Hepatocyte (in vitro differentiated cells): ENCODE data around the gene NUDT4. TPM values are rescaled to one million over a fixed set of nuclear protein-coding genes. Genes with fewer than 3 reads are reported as not detected.

ENCODE experiments used
- DNase-seq: peaks from one replicate; pipeline ENCODE4 v3.0.0-alpha.2; 2016; ENCODE audit warnings: low spot score
- H2AFZ ChIP-seq: fragments of 200-600 bp; sonication (generic); 2 replicates; pipeline ENCODE4 v1.6.0; 2016; ENCODE audit warnings: antibody characterized with exemption, mild to moderate bottlenecking
- H3K27ac ChIP-seq: fragments of 200-600 bp; sonication (generic); 2 replicates; pipeline ENCODE4 v1.5.1; 2016; ENCODE audit warnings: mild to moderate bottlenecking
- H3K27me3 ChIP-seq: fragments of 200-600 bp; sonication (generic); 2 replicates; pipeline ENCODE4 v1.6.1; 2016
- H3K36me3 ChIP-seq: fragments of 200-600 bp; sonication (generic); replicated peaks from 2 replicates; pipeline ENCODE4 v1.5.1; 2016; ENCODE audit warnings: low read depth; ENCODE audit not compliant: insufficient read depth
- H3K4me1 ChIP-seq: fragments of 200-600 bp; sonication (generic); 2 replicates; pipeline ENCODE4 v1.5.1; 2016; ENCODE audit warnings: mild to moderate bottlenecking, moderate library complexity; ENCODE audit not compliant: insufficient read depth
- H3K4me2 ChIP-seq: fragments of 200-600 bp; sonication (generic); 2 replicates; pipeline ENCODE4 v1.6.0; 2016
- H3K4me3 ChIP-seq: fragments of 200-600 bp; sonication (generic); 2 replicates; pipeline ENCODE4 v1.5.1; 2016; ENCODE audit warnings: mild to moderate bottlenecking
- H3K79me2 ChIP-seq: fragments of 200-600 bp; sonication (generic); 2 replicates; pipeline ENCODE4 v1.6.0; 2017; ENCODE audit warnings: mild to moderate bottlenecking
- H3K9me2 ChIP-seq: fragments of 200-600 bp; sonication (generic); replicated peaks from 2 replicates; pipeline ENCODE4 v1.6.0; 2017; ENCODE audit warnings: mild to moderate bottlenecking; ENCODE audit not compliant: insufficient read depth
- H3K9me3 ChIP-seq: fragments of 200-600 bp; sonication (generic); 2 replicates; pipeline ENCODE4 v1.5.1; 2016; ENCODE audit warnings: low read depth, mild to moderate bottlenecking
- H4K20me1 ChIP-seq: fragments of 200-600 bp; sonication (generic); 2 replicates; pipeline ENCODE4 v1.6.0; 2016; ENCODE audit warnings: mild to moderate bottlenecking; ENCODE audit not compliant: insufficient read depth, poor library complexity, severe bottlenecking
- EZH2 ChIP-seq: fragments of 200-600 bp; sonication (generic); IDR thresholded peaks from 2 replicates; pipeline ENCODE4 v1.6.1; 2016; ENCODE audit warnings: antibody characterized with exemption, mild to moderate bottlenecking, borderline replicate concordance
- EZH2phosphoT487 ChIP-seq: fragments of 200-600 bp; sonication (generic); IDR thresholded peaks from one replicate; pipeline ENCODE4 v1.6.1; 2018; ENCODE audit warnings: antibody characterized with exemption, mild to moderate bottlenecking, low read depth, moderate library complexity; ENCODE audit not compliant: unreplicated experiment, severe bottlenecking
- WGBS: methylation state at CpG from one replicate; pipeline ENCODE4 v1.1.6; 2016; ENCODE audit warnings: low lambda C conversion rate; ENCODE audit errors: missing lambda C conversion rate; 5-methylcytosine and 5-hydroxymethylcytosine counted together
- polyA plus RNA-seq: library from polyadenylated mRNA; unstranded; fragments of >200 nt; fragmentation: Nextera tagmentation; extraction: Ambion mirVana; gene quantifications from 2 replicates; pipeline ENCODE4 v1.2.1, GENCODE V29; 2016
- total RNA-seq: library from RNA; depleted of rRNA; stranded (reverse); fragments of >200 nt; gene quantifications from 2 replicates; pipeline ENCODE4 v1.2.3, GENCODE V29; 2014
- TF ChIP-seq, protein P1 (sequence below): fragments of 200-600 bp; sonication (generic); IDR thresholded peaks from 2 replicates; pipeline ENCODE4 v1.5.1; 2016; ENCODE audit warnings: antibody characterized with exemption, mild to moderate bottlenecking; ENCODE audit not compliant: poor library complexity

Gene NUDT4
- total and polyA plus RNA-seq, 2 experiments from 2014 or later = 151 to 243 TPM

DNA sequence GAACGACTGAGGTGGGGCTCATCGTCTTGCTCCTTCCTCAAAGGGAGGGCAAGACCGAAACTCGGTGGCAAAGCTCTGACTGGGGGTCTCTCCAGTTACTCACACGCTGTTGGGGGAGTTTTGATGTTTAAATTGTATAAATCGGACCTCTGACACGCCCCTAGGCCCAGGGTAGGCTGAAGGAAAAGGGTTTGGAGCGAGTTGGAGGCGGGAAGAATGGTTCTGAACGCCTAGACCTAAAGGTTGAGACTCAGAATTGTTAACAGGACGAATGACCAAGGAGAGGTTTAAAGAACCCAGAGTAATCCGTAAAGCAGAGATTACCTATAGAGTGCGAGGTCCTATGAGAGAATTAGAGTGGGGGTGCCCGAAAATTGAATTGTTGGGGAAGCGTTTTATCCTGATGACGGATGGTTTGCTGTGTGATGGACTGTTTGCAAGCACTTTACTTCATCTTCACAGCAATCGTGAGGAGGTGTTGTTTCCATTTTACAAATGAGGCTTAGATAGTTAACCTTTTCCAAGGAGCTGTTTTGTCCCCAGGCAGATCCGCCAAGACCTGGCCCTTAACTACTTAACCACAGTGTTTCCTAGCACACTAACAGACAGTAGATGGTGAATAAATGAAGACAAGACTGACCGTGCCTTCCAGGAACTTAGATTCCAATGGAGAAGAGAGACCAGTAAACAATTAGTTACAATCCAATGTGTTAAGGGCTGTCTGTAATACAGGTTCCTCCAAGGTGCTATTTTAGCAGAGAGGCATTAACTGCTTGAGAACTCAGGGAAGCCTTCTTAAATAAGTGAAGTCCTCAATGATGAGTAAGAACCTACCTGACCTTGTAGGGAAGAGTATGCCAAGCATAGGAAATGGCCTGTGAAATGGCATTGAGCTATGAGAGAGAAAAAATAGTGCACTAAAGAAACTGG is 65.0 kb downstream of the NUDT4 start:
- no peak for DNase-seq
- WGBS = 5% methylated on average over 19 of the region's 19 CpGs

DNA sequence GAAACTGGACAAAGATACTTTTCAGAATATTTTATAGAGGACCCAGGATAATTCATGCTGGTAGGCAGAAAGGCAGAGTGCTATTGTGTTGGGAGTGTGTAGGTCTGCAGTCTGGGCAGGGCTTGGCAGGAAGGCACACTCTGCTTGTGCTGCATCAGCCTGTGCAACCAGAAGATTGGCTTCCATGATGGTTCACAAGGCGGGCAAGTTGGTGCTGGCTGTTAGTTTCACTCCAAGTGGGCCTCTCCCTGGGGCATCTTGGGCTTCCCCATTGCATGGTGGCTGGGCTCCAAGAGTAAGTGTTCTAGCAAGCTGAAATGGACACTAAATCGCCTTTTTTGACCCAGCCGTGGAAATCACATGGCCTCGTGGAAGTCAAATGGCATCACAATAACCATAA is 65.9 kb downstream of the NUDT4 start:
- Histone ChIP-seq H3K79me2 (peaks cover 31% of the 10 kb centered on the region), H3K9me3 (no peaks in the 10 kb centered on the region), H4K20me1 (peaks cover 24% of the 10 kb centered on the region), H3K4me2 (peak overlapping the region; percentile 81), H3K4me3 (no peak overlapping the region), H3K4me1 (peaks cover 19% of the 10 kb centered on the region), H3K36me3 (no peaks in the 10 kb centered on the region), H3K9me2 (no peaks in the 10 kb centered on the region), H3K27ac (peak overlapping the region; percentile 96), H2AFZ (no peak overlapping the region), H3K27me3 (no peaks in the 10 kb centered on the region)
- WGBS = 97% methylated on average over 4 of the region's 4 CpGs
- DNase-seq = no peak
- TF ChIP-seq, protein P1, sequence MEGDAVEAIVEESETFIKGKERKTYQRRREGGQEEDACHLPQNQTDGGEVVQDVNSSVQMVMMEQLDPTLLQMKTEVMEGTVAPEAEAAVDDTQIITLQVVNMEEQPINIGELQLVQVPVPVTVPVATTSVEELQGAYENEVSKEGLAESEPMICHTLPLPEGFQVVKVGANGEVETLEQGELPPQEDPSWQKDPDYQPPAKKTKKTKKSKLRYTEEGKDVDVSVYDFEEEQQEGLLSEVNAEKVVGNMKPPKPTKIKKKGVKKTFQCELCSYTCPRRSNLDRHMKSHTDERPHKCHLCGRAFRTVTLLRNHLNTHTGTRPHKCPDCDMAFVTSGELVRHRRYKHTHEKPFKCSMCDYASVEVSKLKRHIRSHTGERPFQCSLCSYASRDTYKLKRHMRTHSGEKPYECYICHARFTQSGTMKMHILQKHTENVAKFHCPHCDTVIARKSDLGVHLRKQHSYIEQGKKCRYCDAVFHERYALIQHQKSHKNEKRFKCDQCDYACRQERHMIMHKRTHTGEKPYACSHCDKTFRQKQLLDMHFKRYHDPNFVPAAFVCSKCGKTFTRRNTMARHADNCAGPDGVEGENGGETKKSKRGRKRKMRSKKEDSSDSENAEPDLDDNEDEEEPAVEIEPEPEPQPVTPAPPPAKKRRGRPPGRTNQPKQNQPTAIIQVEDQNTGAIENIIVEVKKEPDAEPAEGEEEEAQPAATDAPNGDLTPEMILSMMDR = no peak
- no peak for TF ChIP-seq EZH2
- no peak for TF ChIP-seq EZH2phosphoT487

More for the DNA sequence above, 65.0 kb downstream of the NUDT4 start:
- TF ChIP-seq EZH2phosphoT487 (no peak), EZH2 (no peak)
- TF ChIP-seq, protein P1 = no peak
- Histone ChIP-seq H3K36me3 (no peaks in the 10 kb centered on the region), H3K9me2 (no peaks in the 10 kb centered on the region), H2AFZ (peak overlapping the region; percentile 75), H3K27me3 (no peaks in the 10 kb centered on the region), H3K4me2 (peak overlapping the region; percentile 81), H3K9me3 (no peaks in the 10 kb centered on the region), H3K4me3 (peak overlapping the region; percentile 48), H3K79me2 (peaks cover 40% of the 10 kb centered on the region), H4K20me1 (peaks cover 33% of the 10 kb centered on the region), H3K27ac (peak overlapping the region; percentile 96), H3K4me1 (peaks cover 19% of the 10 kb centered on the region)

DNA sequence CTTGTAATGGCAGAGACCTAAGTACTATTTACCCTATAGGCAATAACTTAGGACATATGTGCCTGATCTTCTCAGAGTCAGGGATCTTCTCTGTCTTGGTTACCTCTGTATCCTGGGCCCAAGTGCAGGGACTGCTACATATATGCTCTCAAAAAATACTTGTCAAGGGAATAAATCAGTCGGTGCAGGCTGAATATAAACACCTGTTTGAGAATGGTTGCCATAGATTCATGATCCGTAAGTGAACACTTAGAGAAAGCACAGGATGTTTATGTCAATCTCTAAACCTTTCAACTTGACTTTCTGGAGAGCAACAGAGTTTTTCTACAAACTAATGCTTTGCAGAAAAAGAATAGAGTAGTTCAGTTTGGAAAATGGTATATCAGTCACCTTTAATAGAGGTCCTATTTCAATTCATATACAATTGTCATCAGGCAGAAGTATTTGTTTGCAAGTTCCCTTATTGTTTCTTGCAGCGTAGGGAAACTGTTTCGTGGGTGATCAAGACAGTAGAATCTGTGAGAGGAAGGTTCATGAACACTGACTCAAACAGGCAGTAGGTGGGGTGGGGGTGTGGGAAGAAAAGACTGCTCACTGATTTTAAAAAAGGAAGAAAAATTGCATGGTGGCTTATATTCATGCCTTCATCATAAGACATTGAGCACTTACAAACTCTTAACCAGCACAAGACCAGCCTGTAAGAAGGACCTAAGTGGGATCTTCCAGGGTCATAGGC is 70.0 kb downstream of the NUDT4 start:
- WGBS = 69% methylated on average over 4 of the region's 4 CpGs
- Histone ChIP-seq H4K20me1 (no peaks in the 10 kb centered on the region), H3K9me3 (no peaks in the 10 kb centered on the region), H3K79me2 (peaks cover 2% of the 10 kb centered on the region), H3K27me3 (no peaks in the 10 kb centered on the region), H3K4me1 (peaks cover 7% of the 10 kb centered on the region), H2AFZ (no peak overlapping the region), H3K36me3 (no peaks in the 10 kb centered on the region), H3K4me3 (no peak overlapping the region), H3K9me2 (no peaks in the 10 kb centered on the region), H3K27ac (no peak overlapping the region), H3K4me2 (no peak overlapping the region)
- DNase-seq = no peak
- no peak for TF ChIP-seq EZH2phosphoT487
- TF ChIP-seq, protein P1 = no peak
- no peak for TF ChIP-seq EZH2
